HepG2 (cell line): ENCODE measurements around the gene GGA1.

Experiments
- ATF1 ChIP-seq: IDR thresholded peaks from 2 replicates; pipeline ENCODE4 v1.6.1; 2016; ENCODE audit warnings: mild to moderate bottlenecking, control low read depth
- CEBPB ChIP-seq: IDR thresholded peaks from 2 replicates; pipeline ENCODE4 v1.6.1; 2011; ENCODE audit warnings: low read depth, low read length, improper control_type of control experiment, borderline replicate concordance
- GMEB2 ChIP-seq: IDR thresholded peaks from 2 replicates; pipeline ENCODE4 v1.6.1; 2016; ENCODE audit warnings: missing biosample characterization, missing genetic modification reagents, low read depth
- HIVEP1 ChIP-seq: sonication (generic); formaldehyde crosslinking; IDR thresholded peaks from 2 replicates; pipeline ENCODE4 v1.4.0; 2020; ENCODE audit warnings: mild to moderate bottlenecking, missing genetic modification reagents
- IKZF1 ChIP-seq: fragments of 450-650 bp; IDR thresholded peaks from 2 replicates; pipeline ENCODE4 v1.7.1; 2016
- KDM3A ChIP-seq: IDR thresholded peaks from 2 replicates; pipeline ENCODE4 v1.6.1; 2018; ENCODE audit warnings: low read depth, missing compliant biosample characterization
- MEF2D ChIP-seq: sonication (generic); formaldehyde crosslinking; IDR thresholded peaks from 2 replicates; pipeline ENCODE4 v1.5.1; 2020; ENCODE audit warnings: mild to moderate bottlenecking, missing genetic modification reagents
- MEIS2 ChIP-seq: sonication (generic); formaldehyde crosslinking; IDR thresholded peaks from 2 replicates; pipeline ENCODE4 v1.9.0; 2021; ENCODE audit warnings: mild to moderate bottlenecking, missing genetic modification reagents
- ONECUT2 ChIP-seq: sonication (generic); formaldehyde crosslinking; IDR thresholded peaks from 2 replicates; pipeline ENCODE4 v1.4.0; 2020; ENCODE audit warnings: missing genetic modification reagents
- REPIN1 ChIP-seq: sonication (generic); formaldehyde crosslinking; IDR thresholded peaks from 2 replicates; pipeline ENCODE4 v1.8.0; 2022; ENCODE audit warnings: missing genetic modification reagents, low read depth, mild to moderate bottlenecking, borderline replicate concordance
- STAT5B ChIP-seq: sonication (generic); formaldehyde crosslinking; IDR thresholded peaks from 2 replicates; pipeline ENCODE4 v1.4.0; 2020; ENCODE audit warnings: missing genetic modification reagents
- ZNF550 ChIP-seq: sonication (generic); formaldehyde crosslinking; IDR thresholded peaks from 2 replicates; pipeline ENCODE4 v1.4.0; 2020; ENCODE audit warnings: mild to moderate bottlenecking, missing genetic modification reagents, borderline replicate concordance
- ZNF766 ChIP-seq: sonication (generic); formaldehyde crosslinking; IDR thresholded peaks from 2 replicates; pipeline ENCODE4 v1.5.0; 2020; ENCODE audit warnings: missing genetic modification reagents, borderline replicate concordance

- TF ChIP-seq MEF2D (CRISPR knock-in tag): no peak
- no peak for TF ChIP-seq CEBPB
- no peak for TF ChIP-seq STAT5B (CRISPR knock-in tag)
- no peak for TF ChIP-seq REPIN1 (CRISPR knock-in tag)
- TF ChIP-seq HIVEP1 (CRISPR knock-in tag): no peak
- TF ChIP-seq MEIS2 (CRISPR knock-in tag): no peak
- no peak for TF ChIP-seq ZNF550 (CRISPR knock-in tag)
- TF ChIP-seq ATF1 (CRISPR knock-in tag): no peak
- no peak for TF ChIP-seq GMEB2
- TF ChIP-seq ONECUT2 (CRISPR knock-in tag): no peak
- TF ChIP-seq ZNF766 (CRISPR knock-in tag): no peak
- TF ChIP-seq IKZF1: no peak
- TF ChIP-seq KDM3A (CRISPR knock-in tag): no peak
Observed at GRCh38 chr22:37650463-37651136, 42.0 kb downstream of the GGA1 start.
